Measurements from ENCODE around the gene TBC1D4.

Gene TBC1D4

DNA sequence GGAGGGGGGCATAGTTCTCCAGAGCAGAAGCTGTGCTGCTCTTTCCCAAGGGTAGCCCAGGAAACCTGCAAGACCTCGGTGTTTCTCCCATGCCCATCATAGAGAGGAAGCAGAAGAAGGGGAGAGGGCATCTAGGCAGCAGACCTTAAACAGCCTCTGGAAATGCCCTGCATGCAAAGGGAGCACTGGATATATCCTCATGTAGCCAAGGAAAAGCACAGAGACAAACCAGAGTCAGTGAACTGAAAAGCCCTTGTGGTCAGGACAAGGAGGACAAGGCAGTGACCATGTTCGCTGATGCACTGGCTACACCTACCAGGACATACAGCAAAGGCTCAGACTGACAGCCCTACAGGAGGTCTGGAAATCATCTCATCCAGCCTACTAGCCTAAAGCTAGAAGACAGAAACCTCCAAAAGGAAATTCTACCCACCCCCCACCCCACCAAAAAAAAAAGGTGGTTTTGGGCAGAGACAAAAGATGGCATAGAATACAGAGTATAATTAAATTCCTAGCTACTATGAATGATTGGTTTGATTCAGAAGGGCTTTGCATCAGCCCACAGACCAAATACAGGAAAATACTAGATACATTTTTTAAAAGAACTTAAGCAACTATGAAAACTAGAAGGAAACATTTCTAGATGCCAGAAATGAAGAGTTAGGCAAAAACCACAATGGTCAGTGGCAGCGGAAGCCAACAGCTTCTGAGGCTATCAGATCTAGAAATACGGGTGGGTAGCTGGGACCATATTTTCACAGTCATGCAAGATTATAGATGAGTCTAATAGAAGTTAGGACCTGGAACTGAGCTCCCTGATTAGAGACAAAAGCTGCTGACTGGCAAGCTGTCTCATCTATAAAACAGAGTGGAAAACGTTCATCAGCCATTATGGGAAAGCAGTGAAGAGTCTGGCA, 4.4 kb upstream of the TBC1D4 start:
- DNase-seq: no peak

DNA sequence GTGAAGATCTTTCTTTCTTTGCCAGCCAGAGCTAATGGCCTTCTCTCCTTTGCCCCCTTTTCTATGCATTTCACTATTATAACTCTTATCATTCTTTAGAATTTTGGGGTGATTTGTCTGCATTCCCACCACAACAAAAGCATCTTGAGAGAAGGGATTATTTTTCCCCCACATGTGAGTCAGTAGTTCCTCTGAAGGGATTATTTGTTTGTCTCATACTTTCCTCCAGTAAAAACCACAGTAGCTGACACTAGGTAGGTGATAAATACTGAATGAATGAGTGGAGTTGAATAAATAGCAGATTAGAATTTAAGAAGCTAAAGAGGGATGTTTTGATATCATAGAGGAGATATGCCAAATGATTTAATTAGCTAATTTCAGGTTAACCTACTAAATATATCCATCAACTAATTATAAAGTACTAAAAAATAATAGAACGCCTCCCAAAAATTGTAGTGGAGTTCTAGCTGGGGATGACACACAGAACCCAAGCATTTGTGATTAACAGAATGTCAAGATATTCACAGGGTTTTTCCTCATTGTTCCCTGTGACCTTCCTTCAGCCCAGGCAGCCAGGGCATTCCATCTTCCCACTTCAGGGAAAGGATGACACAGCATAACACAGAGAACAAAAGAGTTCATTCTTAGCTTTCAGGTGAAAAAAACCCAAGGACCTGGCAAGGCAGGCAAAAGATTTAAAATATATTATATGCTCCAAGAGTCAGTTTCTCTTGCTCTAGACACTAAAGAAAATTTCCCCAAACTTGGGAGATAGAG, 3.5 kb upstream of the TBC1D4 start:
- DNase-seq: no peak

DNA sequence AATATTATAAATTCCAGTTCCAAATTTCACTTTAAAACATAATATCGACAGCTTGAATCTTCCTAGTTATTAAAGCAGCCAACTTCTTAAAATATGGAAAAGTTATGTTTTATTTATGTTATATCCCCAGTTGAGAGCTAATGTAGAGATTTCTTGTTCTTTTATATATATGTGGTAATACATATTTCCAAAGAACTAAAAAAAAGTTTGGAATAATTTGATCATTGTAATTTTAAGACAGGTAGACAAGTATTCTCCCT, 781 bp upstream of the TBC1D4 start:
- DNase-seq: no peak

DNA sequence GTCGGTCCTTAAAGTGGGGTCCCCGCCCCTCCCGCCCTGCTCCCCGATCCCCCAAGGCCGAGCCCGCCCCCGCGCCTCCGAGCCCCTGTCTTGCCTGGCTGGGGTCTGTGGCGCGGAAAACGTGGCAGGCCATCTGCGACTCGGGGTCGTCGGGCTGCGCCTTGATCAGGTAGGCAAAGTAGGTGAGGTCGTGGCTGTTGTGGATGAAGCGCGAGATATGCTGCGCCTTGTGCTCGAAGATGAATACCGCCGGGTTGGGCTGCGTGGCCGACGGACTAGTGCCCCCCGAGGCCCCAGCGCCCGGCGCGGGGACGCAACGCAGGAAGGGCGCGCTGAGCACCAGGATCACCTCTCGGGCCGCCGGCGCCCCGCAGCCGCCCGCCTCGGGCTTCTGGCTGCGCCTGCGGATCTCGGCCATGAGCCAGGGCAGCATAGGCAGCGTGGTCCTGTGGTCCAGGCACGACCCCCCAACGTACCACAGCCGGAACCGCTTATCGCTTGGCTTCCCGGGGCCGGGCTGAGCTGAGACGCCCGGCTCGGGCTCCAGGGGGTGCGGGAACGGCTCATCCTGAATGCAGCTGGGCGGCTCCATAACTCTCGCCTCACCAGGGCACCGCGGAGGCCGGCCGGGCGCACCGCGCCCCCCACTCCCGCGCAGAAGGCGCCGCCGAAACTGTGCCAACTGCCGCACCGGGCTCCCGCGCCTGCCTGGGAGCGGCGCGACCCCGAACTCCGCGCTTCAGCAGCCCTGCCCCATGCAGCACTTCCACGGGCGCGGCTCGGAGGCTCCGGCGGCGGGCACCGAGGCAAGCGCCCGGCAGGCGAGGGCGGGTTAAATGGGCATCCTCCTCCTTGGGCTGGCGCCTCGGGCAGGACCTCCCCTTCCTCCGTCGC, 546 bp downstream of the TBC1D4 start:
- DNase-seq: peak; percentile 51

DNA sequence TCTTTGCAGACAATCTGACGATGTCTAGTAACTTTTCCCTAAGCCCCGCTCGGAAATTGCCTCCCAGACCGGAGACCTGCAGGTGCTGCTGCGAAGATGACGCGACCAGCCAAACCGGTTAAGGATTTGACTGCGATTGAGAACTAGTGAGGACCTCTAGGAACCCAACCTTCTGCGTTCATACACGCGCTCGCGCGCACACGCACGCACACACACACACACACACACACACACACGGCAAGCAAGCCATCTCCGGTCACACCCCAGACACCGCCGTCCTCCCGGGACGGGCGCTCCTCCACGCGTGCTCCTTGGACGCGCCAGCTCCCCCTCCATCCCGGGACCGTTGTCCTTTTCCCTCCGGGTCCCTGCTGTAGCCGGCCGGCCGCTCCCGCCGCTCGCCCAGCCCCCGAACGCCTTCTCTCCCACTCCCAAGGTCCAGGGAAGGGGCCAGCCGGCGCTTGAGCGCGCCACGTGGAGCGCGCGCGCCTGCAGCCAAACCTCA, 1.2 kb downstream of the TBC1D4 start:
- DNase-seq: peak; percentile 30

DNA sequence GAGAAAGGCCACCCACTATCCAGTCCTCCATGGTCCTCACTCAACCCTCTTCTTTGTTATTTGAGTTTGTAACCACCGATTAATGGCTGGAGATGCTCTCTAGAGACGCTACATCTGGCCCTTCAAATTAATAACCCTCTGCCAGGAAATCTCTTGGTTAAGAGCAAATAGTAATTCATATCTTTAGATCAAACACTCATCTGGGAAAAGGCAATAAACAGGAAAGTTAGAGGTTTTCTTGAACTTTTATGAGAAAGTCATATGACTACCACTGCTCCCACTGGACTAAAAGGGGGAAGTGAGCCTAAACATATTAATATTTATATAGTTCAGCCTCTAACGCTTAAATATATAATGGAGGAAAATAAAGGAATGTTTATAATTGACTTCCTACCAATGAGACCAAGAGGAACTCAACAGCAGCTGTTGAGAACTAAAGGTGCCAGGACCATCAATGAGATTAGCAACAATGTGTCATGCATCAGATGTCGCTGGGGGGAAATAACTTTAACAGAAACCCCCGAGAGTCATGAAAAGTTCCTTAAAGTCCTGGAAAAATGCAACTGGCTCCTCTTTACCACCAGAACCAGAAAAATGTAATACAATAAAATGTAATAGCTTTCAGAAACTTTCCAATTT, 2.7 kb downstream of the TBC1D4 start:
- no peak for DNase-seq

DNA sequence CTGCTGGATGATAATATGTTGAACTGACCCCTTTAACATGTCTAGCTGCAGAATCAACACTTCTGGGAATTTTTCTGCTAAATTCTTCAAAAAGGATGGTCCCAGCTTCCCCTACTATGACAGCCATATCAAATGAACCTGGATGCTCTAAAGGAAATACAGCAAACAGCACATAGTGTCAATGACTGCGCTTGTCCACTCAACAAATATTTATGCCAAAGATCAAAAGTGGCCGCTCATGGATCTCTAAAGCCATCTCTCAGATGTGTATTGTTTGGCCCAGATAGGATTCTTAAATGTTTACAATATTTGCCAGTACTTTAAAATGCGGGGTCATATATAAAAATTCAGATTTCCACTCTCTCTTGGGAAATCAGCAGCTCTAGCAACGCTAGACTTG, 3.3 kb downstream of the TBC1D4 start:
- no peak for DNase-seq

DNA sequence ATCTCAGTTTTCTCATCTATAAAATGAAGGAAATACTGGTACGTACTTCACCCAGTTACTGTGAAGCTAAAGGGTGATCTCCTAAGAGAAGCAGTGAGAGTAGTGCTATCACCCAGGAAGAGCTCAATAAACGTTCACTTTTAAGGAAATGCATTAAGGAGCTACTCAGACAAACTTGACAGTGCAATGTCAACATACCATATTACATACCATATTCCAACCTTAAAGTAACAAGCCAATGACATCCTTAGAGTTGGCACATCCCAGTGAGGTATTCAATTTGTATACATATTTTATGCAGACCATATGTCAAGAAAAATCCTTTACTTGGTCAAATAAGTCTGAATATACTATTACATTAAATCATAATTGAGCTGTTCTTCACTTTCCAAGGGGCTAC, 7.0 kb downstream of the TBC1D4 start:
- DNase-seq: no peak

DNA sequence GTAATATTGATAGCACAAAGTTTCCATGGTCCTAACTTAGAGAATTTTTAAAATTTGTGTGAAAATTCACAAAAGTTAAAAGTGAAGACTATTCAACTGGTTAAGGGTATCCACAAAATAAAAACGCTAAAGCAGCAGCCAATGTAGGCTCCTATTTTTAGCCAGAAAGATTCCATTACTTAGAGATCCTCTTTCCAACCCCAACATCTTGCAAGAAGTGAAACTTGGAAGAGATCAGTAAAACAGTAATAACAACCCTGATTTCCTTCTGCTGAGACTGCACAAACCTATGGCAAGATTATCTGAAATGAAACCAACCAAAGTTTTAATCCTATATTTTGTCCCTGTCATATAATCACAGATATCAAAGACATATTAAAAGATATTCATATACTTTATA, 8.5 kb downstream of the TBC1D4 start:
- DNase-seq: no peak

DNA sequence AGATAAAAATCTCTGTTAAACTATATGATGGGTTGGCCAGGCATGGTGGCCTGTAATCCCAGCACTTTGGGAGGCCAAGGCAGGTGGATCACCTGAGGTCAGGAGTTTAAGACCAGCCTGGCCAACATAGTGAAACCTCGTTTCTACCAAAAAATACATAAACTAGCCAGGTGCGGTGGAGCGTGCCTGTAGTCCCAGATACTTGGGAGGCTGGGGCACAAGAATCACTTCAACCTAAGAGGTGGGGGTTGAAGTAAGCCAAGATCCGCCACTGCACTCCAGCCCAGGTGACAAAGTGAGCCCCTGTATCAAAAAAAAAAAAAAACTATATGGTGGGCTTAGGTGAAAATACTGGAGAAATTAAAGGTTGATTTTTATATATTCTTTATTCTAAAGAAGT, 11.3 kb downstream of the TBC1D4 start:
- DNase-seq: no peak

DNA sequence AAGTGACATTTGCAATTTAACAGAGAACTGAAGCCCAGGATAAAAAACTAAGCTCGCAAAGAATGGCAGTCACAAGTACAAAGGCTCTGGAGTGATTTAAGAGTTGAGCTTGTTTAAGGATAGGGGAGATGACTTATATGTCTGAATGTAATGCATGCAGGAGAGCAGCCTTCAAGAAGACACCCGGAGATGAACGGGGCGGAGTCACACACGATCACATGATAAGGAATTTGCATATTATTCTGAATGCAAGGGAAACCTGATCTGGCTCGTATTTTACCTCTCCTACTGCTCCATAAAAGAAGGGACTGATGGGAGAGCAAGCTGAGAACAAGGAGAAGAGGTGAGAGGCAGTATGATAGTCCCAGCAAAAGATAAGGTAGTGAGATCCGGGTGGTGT, 12.9 kb downstream of the TBC1D4 start:
- peak; percentile 58 for DNase-seq

DNA sequence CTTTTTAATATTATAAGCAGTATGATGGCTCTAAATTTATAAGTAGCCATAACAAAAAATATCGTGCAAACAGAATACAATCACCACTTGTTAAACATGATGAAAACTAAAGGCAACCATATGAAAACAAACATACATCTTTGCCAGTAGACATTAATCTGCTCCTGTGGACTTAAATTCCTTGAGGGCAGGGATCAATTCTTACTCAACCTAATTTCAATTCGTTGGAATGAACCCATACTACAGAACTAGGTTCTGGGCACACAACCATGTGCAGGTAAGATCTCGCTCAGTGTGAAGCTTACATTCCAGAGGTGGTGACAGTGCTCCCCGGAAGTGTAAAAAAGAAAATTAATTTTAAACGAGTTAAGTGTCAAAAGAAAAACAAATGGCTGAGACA, 13.4 kb downstream of the TBC1D4 start:
- DNase-seq: no peak

DNA sequence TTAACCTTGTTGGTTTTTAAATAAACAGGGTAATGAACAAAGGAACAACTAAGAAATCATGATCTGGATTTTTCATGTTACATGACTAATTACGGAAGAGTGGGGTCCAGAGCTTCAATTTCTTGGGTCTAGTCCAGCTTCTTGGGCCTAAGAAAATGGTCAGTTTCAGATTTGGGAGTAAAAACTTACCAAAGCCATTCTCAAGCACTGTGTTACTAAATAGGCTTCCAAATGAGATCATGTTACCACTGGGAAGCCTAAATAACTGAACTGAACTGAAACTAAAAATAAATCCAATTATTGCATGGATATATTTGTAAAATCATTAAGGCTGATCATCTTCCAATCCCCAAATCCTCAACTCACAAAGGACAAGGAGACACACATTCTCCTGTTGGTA, 13.9 kb downstream of the TBC1D4 start:
- DNase-seq: no peak

DNA sequence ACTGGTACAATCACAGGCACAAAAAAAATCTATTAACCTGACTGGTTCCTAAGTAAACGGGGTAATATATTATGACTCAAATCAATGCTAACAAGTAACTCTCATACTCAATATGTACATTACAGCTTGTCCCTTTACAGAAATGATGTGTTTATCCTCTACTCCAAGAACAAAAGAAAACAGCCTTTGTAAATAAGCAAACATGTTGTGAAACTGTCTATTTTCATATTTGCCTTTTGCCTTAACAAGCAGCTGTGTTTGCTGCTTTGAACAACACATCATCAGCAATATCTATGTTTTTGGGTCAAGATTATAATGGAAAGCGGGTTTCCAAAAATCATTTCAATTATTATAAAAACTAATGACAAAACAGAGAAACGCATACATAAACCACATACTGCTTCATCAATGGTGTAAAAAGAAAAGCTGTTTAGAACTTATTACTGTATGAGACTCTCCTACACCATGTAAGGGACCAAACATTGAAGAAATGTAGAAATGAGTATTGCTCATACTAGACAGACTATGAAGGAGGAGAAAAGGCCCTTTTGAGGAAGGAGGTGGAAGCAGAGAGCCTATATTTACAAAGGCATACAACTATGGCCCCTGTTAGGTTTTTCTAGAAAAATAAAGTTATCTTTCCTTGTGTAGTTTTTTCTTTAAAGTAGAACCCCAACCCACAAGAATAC, 14.8 kb downstream of the TBC1D4 start:
- no peak for DNase-seq

DNA sequence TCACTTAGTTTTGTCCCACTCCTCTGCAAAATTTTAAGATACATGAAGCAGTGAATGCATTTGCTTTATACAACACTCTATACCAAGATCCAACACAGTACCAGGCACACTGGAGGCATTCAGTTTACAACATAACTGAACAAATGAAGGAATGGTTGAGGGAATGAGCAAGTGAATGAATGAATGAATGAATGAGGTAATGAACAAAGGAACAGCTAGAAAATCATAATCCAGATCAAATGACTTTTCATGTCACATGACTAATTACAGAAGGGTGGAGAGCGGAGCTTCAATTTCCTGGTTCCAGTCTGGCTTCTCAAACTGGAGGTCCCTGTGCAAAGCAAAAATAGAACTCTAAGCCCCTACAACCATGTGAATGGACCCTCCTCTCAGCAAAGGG, 16.7 kb downstream of the TBC1D4 start:
- no peak for DNase-seq

DNA sequence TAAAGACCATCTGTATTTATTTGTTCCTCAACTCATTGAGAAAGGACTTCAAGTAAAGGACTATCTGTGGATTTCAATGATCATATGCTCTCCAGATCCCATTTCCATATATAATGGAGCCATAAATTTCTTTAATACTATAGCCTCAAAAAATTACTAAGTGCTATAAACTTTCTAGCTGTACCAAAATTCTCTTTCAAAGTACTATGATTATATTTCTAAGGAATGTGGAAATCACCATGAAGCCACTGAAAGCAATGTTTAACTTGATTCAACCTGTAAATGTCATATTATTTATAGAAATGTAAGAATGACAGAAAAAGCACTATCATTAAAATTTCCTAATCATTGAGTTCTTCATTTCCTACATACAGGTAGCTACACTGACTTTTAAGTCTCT, 20.7 kb downstream of the TBC1D4 start:
- DNase-seq: no peak

DNA sequence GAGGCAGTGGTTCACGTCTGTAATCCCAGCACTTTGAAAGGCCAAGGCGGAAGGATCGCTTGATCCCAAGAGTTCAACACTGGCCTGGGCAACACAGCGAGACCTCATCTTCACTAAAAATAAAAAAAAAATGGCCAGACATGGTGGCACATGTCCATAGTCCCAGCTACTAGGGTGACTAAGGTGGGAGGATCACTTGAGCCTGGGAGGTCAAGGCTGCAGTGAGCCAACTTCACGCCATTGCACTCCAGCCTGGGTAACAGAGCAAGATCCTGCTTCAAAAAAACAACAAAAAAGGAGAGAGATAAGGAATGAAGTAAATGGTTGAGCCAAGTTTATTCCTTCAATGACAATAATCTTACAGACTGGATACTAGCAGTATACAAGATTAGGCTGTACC, 21.3 kb downstream of the TBC1D4 start:
- no peak for DNase-seq

DNA sequence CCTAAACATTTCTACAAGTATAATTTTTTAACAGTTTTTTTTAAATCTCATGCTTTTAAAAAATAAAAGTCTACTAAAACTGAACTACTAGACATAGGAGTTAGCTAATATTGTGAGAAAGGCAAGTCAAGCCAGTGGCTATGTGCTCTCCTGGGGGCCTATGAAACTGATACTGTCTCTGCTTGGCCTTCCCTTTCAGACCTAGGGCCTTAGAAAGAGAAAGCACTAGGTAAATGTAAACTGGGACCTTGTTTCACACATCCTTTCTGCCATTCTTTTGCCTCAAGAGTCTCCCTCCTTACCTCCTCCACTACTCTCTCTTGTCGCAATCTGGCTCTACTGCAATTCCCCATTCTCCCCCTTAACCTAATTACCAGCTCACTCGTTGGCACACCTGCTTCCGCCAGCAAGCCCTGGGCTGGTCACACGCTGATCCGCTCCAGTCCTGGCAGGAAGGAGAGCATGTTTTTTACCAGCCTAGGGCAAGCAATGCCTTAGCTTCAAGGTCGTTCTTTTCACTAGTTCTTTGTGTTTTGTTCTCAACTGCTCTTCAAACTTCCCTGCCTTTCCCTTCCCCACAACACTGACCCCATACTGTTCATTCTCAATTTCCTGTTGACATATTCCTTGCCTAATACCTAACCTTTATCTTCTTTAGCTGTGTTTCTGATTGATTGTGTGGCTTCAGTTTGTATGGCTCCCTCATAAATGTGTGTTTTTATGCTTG, 23.1 kb downstream of the TBC1D4 start:
- DNase-seq: peak; percentile 88

DNA sequence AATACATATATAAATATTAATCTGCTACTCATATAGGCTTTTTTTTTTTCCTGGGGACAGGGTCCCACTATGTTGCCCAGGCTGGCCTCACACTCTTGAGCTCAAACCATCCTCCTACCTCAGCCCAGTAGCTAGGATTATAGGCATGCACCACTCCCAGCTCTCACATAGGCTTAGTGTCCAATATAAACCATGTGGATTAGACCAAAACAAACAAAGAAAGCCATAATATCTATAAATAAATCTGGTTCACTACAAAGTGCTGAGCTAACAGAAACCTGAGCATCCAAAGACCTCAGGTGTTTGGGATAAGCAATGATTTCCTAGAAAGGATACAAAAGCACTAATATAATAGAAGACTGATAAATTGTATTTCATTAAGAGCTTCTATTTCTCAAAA, 26.0 kb downstream of the TBC1D4 start:
- DNase-seq: no peak

DNA sequence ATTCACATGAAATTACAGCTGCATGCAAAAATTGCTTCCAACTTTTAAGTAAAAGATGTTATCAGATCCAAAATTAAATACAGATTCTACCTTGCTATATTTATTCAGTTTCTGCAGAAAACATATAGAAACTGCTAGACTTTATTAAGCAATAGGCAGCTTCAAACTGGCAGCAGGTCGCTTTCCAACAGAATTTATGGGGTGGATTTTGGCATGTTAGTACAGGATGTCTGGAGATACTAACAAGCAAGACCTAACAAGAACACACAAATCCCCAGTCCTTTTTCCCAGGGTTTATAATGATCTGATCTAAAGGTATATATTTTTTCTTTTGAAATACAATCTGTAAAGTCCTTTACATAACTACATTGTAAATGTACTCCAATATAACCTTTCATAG, 27.5 kb downstream of the TBC1D4 start:
- no peak for DNase-seq

DNA sequence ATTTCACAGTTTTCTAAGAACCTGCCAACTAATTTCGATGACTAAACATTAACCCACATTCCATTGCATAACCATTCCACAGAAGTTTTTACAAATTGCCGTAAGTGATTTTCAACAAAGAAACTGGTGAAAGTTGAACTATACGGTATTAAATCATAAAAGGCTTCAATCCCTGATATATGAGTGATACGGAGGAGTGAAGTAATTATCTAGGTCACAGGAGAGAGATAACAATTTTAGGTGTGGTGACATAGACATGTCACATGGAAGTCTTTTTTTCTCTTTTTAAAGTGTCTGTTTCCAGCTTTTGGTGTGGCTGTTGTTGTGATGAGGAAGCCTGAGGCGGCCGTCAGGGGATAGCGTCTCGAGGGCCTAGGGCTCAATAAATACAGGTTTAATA, 29.4 kb downstream of the TBC1D4 start:
- no peak for DNase-seq

DNA sequence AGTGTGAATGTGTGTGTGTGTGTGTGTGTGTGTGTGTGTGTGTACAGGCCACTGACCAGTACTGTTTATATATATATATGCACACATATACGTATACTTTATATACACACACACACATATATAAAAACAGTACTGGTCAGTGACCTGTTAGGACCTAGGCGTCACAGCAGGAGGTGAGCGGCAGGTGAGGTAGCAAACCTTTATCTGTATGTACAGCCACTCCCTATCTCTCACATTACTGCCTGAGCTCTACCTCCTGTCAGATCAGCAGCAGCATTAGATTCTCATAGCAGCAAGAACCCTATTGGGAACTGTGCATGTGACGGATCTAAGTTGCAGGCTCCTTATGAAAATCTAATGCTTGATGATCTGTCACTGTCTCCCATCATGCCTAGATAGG, 34.5 kb downstream of the TBC1D4 start:
- DNase-seq: no peak
